Endothelial cell of umbilical vein (primary cell): ENCODE results near the gene TFF3. TPM values are rescaled to one million over a fixed set of nuclear protein-coding genes. Genes with fewer than 3 reads are reported as not detected.

Experiments
- BruUV-seq: library from RNA; stranded (reverse); fragments of 400-500 nt; replicated peaks from 2 replicates; lab custom pipeline; 2021; lab: Mats Ljungman, UMichigan
- CTCF ChIA-PET: fragments of 300-600, 350-600 bp; sonication (Branson Sonifier 250); formaldehyde crosslinking; loops from one replicate; lab custom pipeline; 2021; ENCODE audit warnings: antibody characterized with exemption, inconsistent platforms; lab: Charles Lee
- POLR2A ChIA-PET: fragments of 300-600, 350-600 bp; sonication (Branson Sonifier 250); formaldehyde crosslinking; loops from one replicate; lab custom pipeline; 2021; ENCODE audit warnings: antibody characterized with exemption, inconsistent platforms; lab: Charles Lee
- DNase-seq: peaks from one replicate; pipeline ENCODE4 v3.0.0-alpha.2; 2011; ENCODE audit warnings: low read depth, low spot score
- FAIRE-seq: peaks from 2 replicates; lab custom pipeline; 2011; peaks lifted over from hg19 to GRCh38; lab: Jason Lieb, UNC
- H2AFZ ChIP-seq: 2 replicates; pipeline ENCODE4 v1.6.0; 2012; ENCODE audit warnings: low read depth, low read length, control low read depth, inconsistent platforms
- H3K27ac ChIP-seq: 2 replicates; pipeline ENCODE4 v1.5.1; 2011; ENCODE audit warnings: low read depth, mild to moderate bottlenecking, control low read depth, low read length, moderate library complexity; ENCODE audit not compliant: insufficient read depth
- H3K27me3 ChIP-seq, 2 experiments: 2 replicates each; pipeline versions ENCODE4 v1.6.0 to v1.6.1; 2011; ENCODE audit warnings: low read length in 2 of 2, mixed read lengths in 1 of 2; ENCODE audit not compliant: control insufficient read depth in 2 of 2, insufficient read depth in 2 of 2
- H3K36me3 ChIP-seq, 2 experiments: 2 replicates in 1 of 2; 3 replicates in 1 of 2; pipeline ENCODE4 v1.5.1; 2011; ENCODE audit warnings: low read length in 2 of 2, mild to moderate bottlenecking in 1 of 2, moderate library complexity in 1 of 2; ENCODE audit not compliant: control insufficient read depth in 2 of 2, insufficient read depth in 2 of 2; ENCODE audit errors: extremely low read depth in 1 of 2
- H3K4me1 ChIP-seq: 3 replicates; pipeline ENCODE4 v1.5.1; 2011; ENCODE audit warnings: mild to moderate bottlenecking, low read length; ENCODE audit not compliant: control insufficient read depth, insufficient read depth; ENCODE audit errors: extremely low read depth
- H3K4me2 ChIP-seq: 2 replicates; pipeline ENCODE4 v1.6.1; 2011; ENCODE audit warnings: low read length, control low read depth, mixed read lengths; ENCODE audit not compliant: insufficient read depth
- H3K4me3 ChIP-seq, 3 experiments: fragments of 200-600 bp in 1 of 3; sonication (generic), shearing (Covaris generic) in 1 of 3; replicated peaks in 1 of 3; 2 replicates each; pipeline ENCODE4 v1.5.1; 2011 to 2016; ENCODE audit warnings: control low read depth in 3 of 3, low read length in 3 of 3, mild to moderate bottlenecking in 2 of 3, inconsistent platforms in 1 of 3, low read depth in 1 of 3, moderate library complexity in 1 of 3; ENCODE audit not compliant: insufficient read depth in 1 of 3
- H3K79me2 ChIP-seq: 2 replicates; pipeline ENCODE4 v1.6.0; 2012; ENCODE audit warnings: low read length, inconsistent platforms; ENCODE audit not compliant: control insufficient read depth, insufficient read depth
- H3K9ac ChIP-seq: replicated peaks from 2 replicates; pipeline ENCODE3; 2011; ENCODE audit warnings: low read length, control low read depth; ENCODE audit not compliant: insufficient read depth; ENCODE audit errors: extremely low read depth
- H3K9me1 ChIP-seq: replicated peaks from 3 replicates; pipeline ENCODE4 v1.6.0; 2011; ENCODE audit warnings: mild to moderate bottlenecking, low read length; ENCODE audit not compliant: control insufficient read depth, insufficient read depth; ENCODE audit errors: extremely low read depth
- H3K9me3 ChIP-seq: replicated peaks from 2 replicates; pipeline ENCODE4 v1.5.1; 2012; ENCODE audit warnings: low read length, inconsistent platforms; ENCODE audit not compliant: control insufficient read depth, insufficient read depth
- H4K20me1 ChIP-seq: replicated peaks from 2 replicates; pipeline ENCODE3; 2011; ENCODE audit warnings: mild to moderate bottlenecking, low read length; ENCODE audit not compliant: control insufficient read depth, insufficient read depth; ENCODE audit errors: extremely low read depth
- EZH2 ChIP-seq: IDR thresholded peaks from 2 replicates; pipeline ENCODE4 v1.6.1; 2012; ENCODE audit warnings: borderline replicate concordance, low read depth, mild to moderate bottlenecking, moderate library complexity, low read length, inconsistent platforms; ENCODE audit not compliant: severe bottlenecking
- FOS ChIP-seq: IDR thresholded peaks from 2 replicates; pipeline ENCODE4 v1.6.1; 2011; ENCODE audit warnings: mild to moderate bottlenecking, low read length, moderate library complexity, borderline replicate concordance; ENCODE audit not compliant: insufficient read depth
- GATA2 ChIP-seq: IDR thresholded peaks from 2 replicates; pipeline ENCODE4 v1.7.0; 2011; ENCODE audit warnings: low read depth, mild to moderate bottlenecking, moderate library complexity, mixed read lengths, low read length; ENCODE audit not compliant: insufficient read length, insufficient read depth
- JUN ChIP-seq: IDR thresholded peaks from 2 replicates; pipeline ENCODE4 v1.6.1; 2011; ENCODE audit warnings: borderline replicate concordance, low read depth; ENCODE audit not compliant: insufficient read length, insufficient read depth
- MAX ChIP-seq: IDR thresholded peaks from 2 replicates; pipeline ENCODE4 v1.6.1; 2011; ENCODE audit not compliant: insufficient read depth, insufficient read length
- MYC ChIP-seq: IDR thresholded peaks from one replicate; pipeline ENCODE4 v1.6.1; 2011; ENCODE audit warnings: mild to moderate bottlenecking, low read depth, low read length
- POLR2A ChIP-seq: IDR thresholded peaks from 2 replicates; pipeline ENCODE4 v1.6.1; 2012; ENCODE audit warnings: low read depth, mild to moderate bottlenecking, control low read depth, low read length
- POLR2AphosphoS5 ChIP-seq: IDR thresholded peaks from 2 replicates; pipeline ENCODE4 v1.6.1; 2012; ENCODE audit warnings: low read depth, mild to moderate bottlenecking, control low read depth, low read length, moderate library complexity; ENCODE audit not compliant: insufficient read depth
- dilution Hi-C: fragments of 300-500 bp; cut with MboI; formaldehyde crosslinking; loops from one replicate; pipeline ENCODE4 v1.15.0; 2019; ENCODE audit warnings: low sequenced_read_pairs; ENCODE audit not compliant: extremely low pct_ligation_motif_present
- intact Hi-C: fragments of 100-400 bp; cut with micrococcal nuclease; formaldehyde crosslinking; loops from one replicate; pipeline ENCODE4 v1.10.0; 2022
- polyA plus RNA-seq, 4 experiments: library from polyadenylated mRNA; depleted of rRNA in 3 of 4; stranded (reverse) in 3 of 4; unstranded in 1 of 4; fragments of >200 nt; gene quantifications; 2 replicates each; pipeline versions ENCODE4 v1.2.1 to v1.2.3, GENCODE V29; 2011 to 2012; ENCODE audit warnings: missing spikeins in 1 of 4
- total RNA-seq: library from RNA; stranded (reverse); gene quantifications from 2 replicates; pipeline ENCODE4 v1.2.3, GENCODE V29; 2021
- TF ChIP-seq, protein P1 (sequence below), 2 donors: IDR thresholded peaks; 1 replicate in 1 of 2; 2 replicates in 1 of 2; pipeline ENCODE4 v1.5.1; 2011; ENCODE audit warnings: low read length in 2 of 2, mild to moderate bottlenecking in 2 of 2, moderate library complexity in 2 of 2, control low read depth in 1 of 2, inconsistent platforms in 1 of 2, low read depth in 1 of 2; ENCODE audit not compliant: insufficient read depth in 1 of 2; ENCODE audit errors: extremely low read depth in 1 of 2

The TFF3 gene
- total and polyA plus RNA-seq, 2 donors (not counting 3 experiments of a cell fraction or from before 2014, with no cell fraction given): 0.93 to 1.8 TPM

DNA sequence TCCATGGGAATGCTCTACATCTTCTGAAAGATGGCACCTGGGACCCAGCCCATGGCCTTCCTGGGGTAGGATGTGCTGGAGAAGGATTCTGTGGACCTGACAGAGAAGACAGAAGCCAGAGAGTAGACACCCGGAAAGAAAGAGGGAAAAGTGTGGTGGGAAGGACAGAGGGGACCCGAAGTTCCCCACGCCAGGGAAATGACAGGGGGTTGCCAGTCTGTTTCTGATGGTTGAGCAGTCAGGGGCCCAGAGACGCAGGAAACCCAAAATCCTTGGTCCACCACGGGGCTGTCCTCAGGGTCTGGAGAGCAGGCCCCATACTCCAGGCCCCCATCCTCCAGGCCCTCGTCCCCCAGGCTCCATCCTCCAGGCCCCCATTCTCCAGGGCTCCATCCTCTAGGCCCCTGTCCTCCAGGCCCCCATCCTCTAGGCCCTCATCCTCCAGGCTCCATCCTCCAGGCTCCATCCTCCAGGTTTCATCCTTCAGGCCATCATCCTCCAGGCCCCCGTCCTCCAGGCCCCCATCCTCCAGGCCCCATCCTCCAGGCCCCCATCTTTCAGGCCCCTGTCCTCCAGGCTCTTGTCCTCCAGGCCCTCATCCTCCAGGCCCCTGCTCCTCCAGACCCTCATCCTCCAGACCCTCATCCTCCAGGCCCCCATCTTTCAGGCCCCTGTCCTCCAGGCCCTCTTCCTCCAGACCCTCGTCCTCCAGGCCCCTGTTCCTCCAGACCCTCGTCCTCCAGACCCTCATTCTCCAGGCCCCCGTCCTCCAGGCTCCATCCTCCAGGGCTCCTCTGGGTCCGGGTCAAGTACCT is 36.6 kb upstream of the TFF3 start:
- no peaks in the 10 kb centered on the region for H3K36me3 ChIP-seq
- CTCF ChIA-PET: no interaction called here
- no peak overlapping the region for H2AFZ ChIP-seq
- intact Hi-C loops: no loop called here
- POLR2A ChIA-PET: no interaction called here
- H3K79me2 ChIP-seq: no peaks in the 10 kb centered on the region
- dilution Hi-C loops: no loop called here
- no peak for TF ChIP-seq POLR2AphosphoS5
- no peak for TF ChIP-seq FOS
- TF ChIP-seq, protein P1, sequence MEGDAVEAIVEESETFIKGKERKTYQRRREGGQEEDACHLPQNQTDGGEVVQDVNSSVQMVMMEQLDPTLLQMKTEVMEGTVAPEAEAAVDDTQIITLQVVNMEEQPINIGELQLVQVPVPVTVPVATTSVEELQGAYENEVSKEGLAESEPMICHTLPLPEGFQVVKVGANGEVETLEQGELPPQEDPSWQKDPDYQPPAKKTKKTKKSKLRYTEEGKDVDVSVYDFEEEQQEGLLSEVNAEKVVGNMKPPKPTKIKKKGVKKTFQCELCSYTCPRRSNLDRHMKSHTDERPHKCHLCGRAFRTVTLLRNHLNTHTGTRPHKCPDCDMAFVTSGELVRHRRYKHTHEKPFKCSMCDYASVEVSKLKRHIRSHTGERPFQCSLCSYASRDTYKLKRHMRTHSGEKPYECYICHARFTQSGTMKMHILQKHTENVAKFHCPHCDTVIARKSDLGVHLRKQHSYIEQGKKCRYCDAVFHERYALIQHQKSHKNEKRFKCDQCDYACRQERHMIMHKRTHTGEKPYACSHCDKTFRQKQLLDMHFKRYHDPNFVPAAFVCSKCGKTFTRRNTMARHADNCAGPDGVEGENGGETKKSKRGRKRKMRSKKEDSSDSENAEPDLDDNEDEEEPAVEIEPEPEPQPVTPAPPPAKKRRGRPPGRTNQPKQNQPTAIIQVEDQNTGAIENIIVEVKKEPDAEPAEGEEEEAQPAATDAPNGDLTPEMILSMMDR (IDR thresholded peaks at IDR 0.05; ENCODE audit: extremely low read depth in 1 of 2, insufficient read depth in 1 of 2, low read depth in 1 of 2, low read length in 2 of 2): no peak
- no peak for TF ChIP-seq GATA2
- TF ChIP-seq JUN: no peak
- no peak for TF ChIP-seq MAX
- no peak for TF ChIP-seq EZH2
- TF ChIP-seq MYC: no peak
- no peak for TF ChIP-seq POLR2A
- H3K9me3 ChIP-seq: no peaks in the 10 kb centered on the region
- no TSS peak for BruUV-seq
- FAIRE-seq (no peak), DNase-seq (no peak)
- no peak overlapping the region for H3K27ac ChIP-seq
- no peaks in the 10 kb centered on the region for H3K9me1 ChIP-seq
- H3K4me1 ChIP-seq: no peaks in the 10 kb centered on the region
- H3K4me2 ChIP-seq: no peak overlapping the region
- no peak overlapping the region for H3K9ac ChIP-seq
- no peak overlapping the region for H3K4me3 ChIP-seq
- no peaks in the 10 kb centered on the region for H3K27me3 ChIP-seq
- no peaks in the 10 kb centered on the region for H4K20me1 ChIP-seq
